HepG2 (cell line): ENCODE measurements around the gene OBSL1. TPM values are rescaled to one million over a fixed set of nuclear protein-coding genes. Genes with fewer than 3 reads are reported as not detected.
A peak's percentile ranks its signal among the peaks of the same experiment; 100 is the strongest.

ENCODE experiments used
- ARID2 ChIP-seq: sonication (generic); formaldehyde crosslinking; IDR thresholded peaks from 2 replicates; pipeline ENCODE4 v1.8.1; 2022; ENCODE audit warnings: mild to moderate bottlenecking, missing genetic modification reagents, borderline replicate concordance
- DPF2 ChIP-seq: sonication (generic); formaldehyde crosslinking; IDR thresholded peaks from 2 replicates; pipeline ENCODE4 v1.4.0; 2020; ENCODE audit warnings: mild to moderate bottlenecking, low read depth, missing genetic modification reagents, borderline replicate concordance
- DRAP1 ChIP-seq: IDR thresholded peaks from 2 replicates; pipeline ENCODE4 v1.6.1; 2016; ENCODE audit warnings: missing genetic modification reagents, missing compliant biosample characterization
- E2F1 ChIP-seq: sonication (generic); formaldehyde crosslinking; IDR thresholded peaks from 2 replicates; pipeline ENCODE4 v1.5.0; 2020; ENCODE audit warnings: missing genetic modification reagents
- HINFP ChIP-seq: sonication (generic); formaldehyde crosslinking; IDR thresholded peaks from 2 replicates; pipeline ENCODE4 v1.4.0; 2020; ENCODE audit warnings: low read depth, mild to moderate bottlenecking, missing genetic modification reagents
- MAZ ChIP-seq, 2 experiments: sonication (generic) in 1 of 2; formaldehyde crosslinking in 1 of 2; IDR thresholded peaks; 2 replicates each; pipeline versions ENCODE4 v1.5.0 to v1.6.1; 2012 to 2020; ENCODE audit warnings: low read depth in 2 of 2, mild to moderate bottlenecking in 2 of 2, borderline replicate concordance in 1 of 2, improper control_type of control experiment in 1 of 2, low read length in 1 of 2, missing genetic modification reagents in 1 of 2, moderate library complexity in 1 of 2
- MEIS1 ChIP-seq: sonication (generic); formaldehyde crosslinking; IDR thresholded peaks from 2 replicates; pipeline ENCODE4 v1.9.0; 2021; ENCODE audit warnings: mild to moderate bottlenecking, missing genetic modification reagents, moderate library complexity, borderline replicate concordance
- MEIS2 ChIP-seq: sonication (generic); formaldehyde crosslinking; IDR thresholded peaks from 2 replicates; pipeline ENCODE4 v1.9.0; 2021; ENCODE audit warnings: mild to moderate bottlenecking, missing genetic modification reagents
- ONECUT2 ChIP-seq: sonication (generic); formaldehyde crosslinking; IDR thresholded peaks from 2 replicates; pipeline ENCODE4 v1.4.0; 2020; ENCODE audit warnings: missing genetic modification reagents
- PCBP2 ChIP-seq: fragments of 200-400 bp; formaldehyde crosslinking; optimal IDR thresholded peaks from 2 replicates; pipeline ENCODE3; 2018; ENCODE audit warnings: low read length, low read depth; ENCODE audit not compliant: poor library complexity, severe bottlenecking
- POLR2A ChIP-seq, 2 experiments: IDR thresholded peaks; 2 replicates each; pipeline ENCODE4 v1.6.1; 2011; ENCODE audit warnings: low read depth in 2 of 2, low read length in 2 of 2, mild to moderate bottlenecking in 1 of 2, moderate library complexity in 1 of 2; ENCODE audit not compliant: insufficient read depth in 1 of 2
- RNF2 ChIP-seq: fragments of 450-650 bp; conservative IDR thresholded peaks from 2 replicates; pipeline ENCODE4 v1.6.1; 2016; ENCODE audit warnings: low read depth
- SIX1 ChIP-seq: sonication (generic); formaldehyde crosslinking; IDR thresholded peaks from 2 replicates; pipeline ENCODE4 v1.4.0; 2020; ENCODE audit warnings: missing genetic modification reagents, borderline replicate concordance
- SP4 ChIP-seq: sonication (generic); formaldehyde crosslinking; IDR thresholded peaks from 2 replicates; pipeline ENCODE4 v1.8.1; 2023; ENCODE audit warnings: mild to moderate bottlenecking, missing genetic modification reagents
- TCF12 ChIP-seq, 2 experiments: fragments of 450-650 bp in 1 of 2; sonication (generic) in 1 of 2; formaldehyde crosslinking in 1 of 2; IDR thresholded peaks; 2 replicates each; pipeline versions ENCODE4 v1.6.1 to v1.8.0; 2017 to 2022; ENCODE audit warnings: antibody characterized with exemption in 1 of 2, mild to moderate bottlenecking in 1 of 2, missing genetic modification reagents in 1 of 2, moderate library complexity in 1 of 2
- THYN1 ChIP-seq: sonication (generic); formaldehyde crosslinking; IDR thresholded peaks from 2 replicates; pipeline ENCODE4 v1.8.1; 2023; ENCODE audit warnings: low read depth, mild to moderate bottlenecking, moderate library complexity, missing genetic modification reagents, borderline replicate concordance
- ZFP1 ChIP-seq: IDR thresholded peaks from 2 replicates; pipeline ENCODE4 v1.6.1; 2016
- ZKSCAN1 ChIP-seq: fragments of 150-350 bp; IDR thresholded peaks from 2 replicates; pipeline ENCODE4 v1.6.1; 2014; ENCODE audit warnings: low read length
- ZNF501 ChIP-seq: sonication (generic); formaldehyde crosslinking; IDR thresholded peaks from 2 replicates; pipeline ENCODE4 v1.5.1; 2020; ENCODE audit warnings: mild to moderate bottlenecking, moderate library complexity, missing genetic modification reagents
- ZNF709 ChIP-seq: sonication (generic); formaldehyde crosslinking; IDR thresholded peaks from 2 replicates; pipeline ENCODE4 v1.5.0; 2020; ENCODE audit warnings: mild to moderate bottlenecking, missing genetic modification reagents
- ZNF768 ChIP-seq: sonication (generic); formaldehyde crosslinking; IDR thresholded peaks from 2 replicates; pipeline ENCODE4 v1.4.0; 2020; ENCODE audit warnings: missing genetic modification reagents
- polyA plus RNA-seq, 8 experiments: library from polyadenylated mRNA; depleted of rRNA in 3 of 8; stranded (reverse) in 7 of 8; unstranded in 1 of 8; fragments of >200 nt; fragmentation: Illumina TruSeq in 4 of 8; extraction: Trizol in 4 of 8; gene quantifications; 2 replicates each; pipeline versions ENCODE4 v1.2.1 to v1.2.3, GENCODE V29; 2011 to 2016; ENCODE audit warnings: low read depth in 4 of 8, missing spikeins in 1 of 8, mixed read lengths in 1 of 8; ENCODE audit not compliant: insufficient read depth in 1 of 8
- total RNA-seq, 5 experiments: library from RNA; depleted of rRNA; stranded (reverse); fragments of >200 nt; fragmentation: Illumina TruSeq; extraction: Trizol; gene quantifications; 2 replicates each; pipeline ENCODE4 v1.2.3, GENCODE V29; 2016; ENCODE audit warnings: low read depth in 1 of 5
- TF ChIP-seq, protein P1 (sequence below): sonication (generic); formaldehyde crosslinking; IDR thresholded peaks from 2 replicates; pipeline ENCODE4 v1.4.0; 2020; ENCODE audit warnings: missing genetic modification reagents
- TF ChIP-seq, protein P2 (sequence below): sonication (generic); formaldehyde crosslinking; IDR thresholded peaks from 2 replicates; pipeline ENCODE4 v1.9.0; 2022; ENCODE audit warnings: missing genetic modification reagents, mild to moderate bottlenecking, borderline replicate concordance

The OBSL1 gene
- total and polyA plus RNA-seq, 2 of the 13 experiments (the other 11 are each of a cell fraction or from before 2014, with no cell fraction given): 86.7 to 218 TPM

- TF ChIP-seq ZNF501 (CRISPR knock-in tag) (peak; percentile 58; the same call in 1 of the 2 replicates), RNF2 (no peak), DPF2 (CRISPR knock-in tag) (no peak), ZNF709 (CRISPR knock-in tag) (0 out of 2 replicates have a peak, but pooled peaks have one; percentile 28), ZFP1 (CRISPR knock-in tag) (no peak), THYN1 (no peak), MEIS2 (0 out of 2 replicates have a peak, but pooled peaks have one; percentile 26), SIX1 (CRISPR knock-in tag) (no peak), ZKSCAN1 (no peak), E2F1 (CRISPR knock-in tag) (no peak), PCBP2 (no peak), POLR2A (IDR thresholded peaks at IDR 0.05; ENCODE audit: insufficient read depth in 1 of 2, low read depth in 2 of 2, low read length in 2 of 2) (peak in 1 of 2 experiments; percentile 43; a peak in 1 of 4 replicates), ONECUT2 (CRISPR knock-in tag) (no peak), MEIS1 (no peak), HINFP (CRISPR knock-in tag) (no peak), ZNF768 (CRISPR knock-in tag) (no peak), DRAP1 (CRISPR knock-in tag) (no peak), ARID2 (CRISPR knock-in tag) (peak; percentile 43; the same call in 1 of the 2 replicates), SP4 (CRISPR knock-in tag) (peak; percentile 36; the same call in 1 of the 2 replicates), TCF12 (IDR thresholded peaks at IDR 0.05) (no peak), TCF12 (CRISPR knock-in tag; IDR thresholded peaks at IDR 0.05) (no peak), MAZ (IDR thresholded peaks at IDR 0.05; ENCODE audit: borderline replicate concordance, low read depth, low read length) (0 out of 2 replicates have a peak, but pooled peaks have one; percentile 14), MAZ (CRISPR knock-in tag; IDR thresholded peaks at IDR 0.05; ENCODE audit: low read depth) (no peak)
- TF ChIP-seq, protein P1, sequence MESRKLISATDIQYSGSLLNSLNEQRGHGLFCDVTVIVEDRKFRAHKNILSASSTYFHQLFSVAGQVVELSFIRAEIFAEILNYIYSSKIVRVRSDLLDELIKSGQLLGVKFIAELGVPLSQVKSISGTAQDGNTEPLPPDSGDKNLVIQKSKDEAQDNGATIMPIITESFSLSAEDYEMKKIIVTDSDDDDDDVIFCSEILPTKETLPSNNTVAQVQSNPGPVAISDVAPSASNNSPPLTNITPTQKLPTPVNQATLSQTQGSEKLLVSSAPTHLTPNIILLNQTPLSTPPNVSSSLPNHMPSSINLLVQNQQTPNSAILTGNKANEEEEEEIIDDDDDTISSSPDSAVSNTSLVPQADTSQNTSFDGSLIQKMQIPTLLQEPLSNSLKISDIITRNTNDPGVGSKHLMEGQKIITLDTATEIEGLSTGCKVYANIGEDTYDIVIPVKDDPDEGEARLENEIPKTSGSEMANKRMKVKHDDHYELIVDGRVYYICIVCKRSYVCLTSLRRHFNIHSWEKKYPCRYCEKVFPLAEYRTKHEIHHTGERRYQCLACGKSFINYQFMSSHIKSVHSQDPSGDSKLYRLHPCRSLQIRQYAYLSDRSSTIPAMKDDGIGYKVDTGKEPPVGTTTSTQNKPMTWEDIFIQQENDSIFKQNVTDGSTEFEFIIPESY (CRISPR knock-in tag): no peak
- TF ChIP-seq, protein P2, sequence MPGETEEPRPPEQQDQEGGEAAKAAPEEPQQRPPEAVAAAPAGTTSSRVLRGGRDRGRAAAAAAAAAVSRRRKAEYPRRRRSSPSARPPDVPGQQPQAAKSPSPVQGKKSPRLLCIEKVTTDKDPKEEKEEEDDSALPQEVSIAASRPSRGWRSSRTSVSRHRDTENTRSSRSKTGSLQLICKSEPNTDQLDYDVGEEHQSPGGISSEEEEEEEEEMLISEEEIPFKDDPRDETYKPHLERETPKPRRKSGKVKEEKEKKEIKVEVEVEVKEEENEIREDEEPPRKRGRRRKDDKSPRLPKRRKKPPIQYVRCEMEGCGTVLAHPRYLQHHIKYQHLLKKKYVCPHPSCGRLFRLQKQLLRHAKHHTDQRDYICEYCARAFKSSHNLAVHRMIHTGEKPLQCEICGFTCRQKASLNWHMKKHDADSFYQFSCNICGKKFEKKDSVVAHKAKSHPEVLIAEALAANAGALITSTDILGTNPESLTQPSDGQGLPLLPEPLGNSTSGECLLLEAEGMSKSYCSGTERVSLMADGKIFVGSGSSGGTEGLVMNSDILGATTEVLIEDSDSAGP: peak; percentile 61; the same call in 1 of the 2 replicates
Measured at GRCh38 chr2:219545295-219545942, 25.9 kb downstream of the OBSL1 start (continued).
